IPS DF 6.9 (cell line): Measurements from ENCODE around the gene SLC44A3.

Experiments
- DNase-seq: peaks from one replicate; pipeline ENCODE4 v3.0.0-alpha.2; 2013; ENCODE audit warnings: low read depth, low spot score
- H3K27ac ChIP-seq: one replicate; pipeline ENCODE4 v1.5.1; 2013; ENCODE audit warnings: low read length, control low read depth
- H3K27me3 ChIP-seq: 2 replicates; pipeline ENCODE4 v1.6.1; 2013; ENCODE audit warnings: mild to moderate bottlenecking, low read length; ENCODE audit not compliant: control insufficient read depth, insufficient read depth
- H3K36me3 ChIP-seq: 2 replicates; pipeline ENCODE4 v1.6.1; 2013; ENCODE audit warnings: low read length; ENCODE audit not compliant: control insufficient read depth, insufficient read depth
- H3K4me1 ChIP-seq: 2 replicates; pipeline ENCODE4 v1.6.1; 2013; ENCODE audit warnings: low read length; ENCODE audit not compliant: control insufficient read depth, insufficient read depth
- H3K4me3 ChIP-seq: 2 replicates; pipeline ENCODE4 v1.5.1; 2013; ENCODE audit warnings: mild to moderate bottlenecking, low read length
- H3K9me3 ChIP-seq: 2 replicates; pipeline ENCODE4 v1.6.1; 2013; ENCODE audit warnings: low read length, inconsistent platforms; ENCODE audit not compliant: control insufficient read depth, insufficient read depth
- WGBS: extraction: QIAGEN DNeasy Blood & Tissue Kit; methylation state at CpG from one replicate; pipeline ENCODE4 v1.1.7; 2013; ENCODE audit warnings: mixed read lengths, missing lambda C conversion rate; ENCODE audit not compliant: insufficient read length, insufficient coverage; 5-methylcytosine and 5-hydroxymethylcytosine counted together

SLC44A3 gene

GRCh38 chr1:94819945-94820746 lies at the start of gene SLC44A3:
SLC44A3 (plus strand) TSS chr1:94820357; CDS start chr1:94820452, 95 bp downstream.
- Histone ChIP-seq H3K27ac (no peak within 1 kb of the TSS), H3K9me3 (no peaks in the 10 kb centered on the region), H3K4me1 (no peaks in the 10 kb centered on the region), H3K4me3 (peak within 1 kb of the TSS; percentile 67; the same call in 1 of the 2 replicates), H3K27me3 (no peaks in the 10 kb centered on the region), H3K36me3 (no peaks in the 10 kb centered on the region)
- no peak for DNase-seq
- WGBS = no CpG with 5 or more reads among the region's 77 CpGs

- H3K4me1 ChIP-seq = no peaks in the 10 kb centered on the region
- no peak for DNase-seq
- H3K27ac ChIP-seq = no peak overlapping the region
- H3K36me3 ChIP-seq = no peaks in the 10 kb centered on the region
- H3K27me3 ChIP-seq = no peaks in the 10 kb centered on the region
- no peaks in the 10 kb centered on the region for H3K9me3 ChIP-seq
- WGBS = no CpG with 5 or more reads among the region's 5 CpGs
- H3K4me3 ChIP-seq = no peak overlapping the region
These were observed 47.9 kb upstream of the SLC44A3 start for GRCh38 chr1:94772230-94772641.

GRCh38 chr1:94772845-94773244 lies 47.3 kb upstream of the SLC44A3 start:
- H3K27ac ChIP-seq = no peak overlapping the region
- no peak for DNase-seq
- whole genome bisulfite sequencing = no CpG with 5 or more reads among the region's 3 CpGs
- H3K36me3 ChIP-seq = no peaks in the 10 kb centered on the region
- no peaks in the 10 kb centered on the region for H3K27me3 ChIP-seq
- H3K9me3 ChIP-seq = no peaks in the 10 kb centered on the region
- H3K4me3 ChIP-seq = no peak overlapping the region
- H3K4me1 ChIP-seq = no peaks in the 10 kb centered on the region

GRCh38 chr1:94773296-94773809 lies 46.8 kb upstream of the SLC44A3 start:
- no peak overlapping the region for H3K27ac ChIP-seq
- no CpG with 5 or more reads among the region's 6 CpGs for WGBS

GRCh38 chr1:94773931-94774422 lies 46.2 kb upstream of the SLC44A3 start:
- H3K4me1 ChIP-seq = no peaks in the 10 kb centered on the region
- no peak overlapping the region for H3K27ac ChIP-seq
- H3K4me3 ChIP-seq = no peak overlapping the region
- no peaks in the 10 kb centered on the region for H3K27me3 ChIP-seq
- WGBS = no CpG with 5 or more reads among the region's 8 CpGs
- no peak for DNase-seq
- H3K36me3 ChIP-seq = no peaks in the 10 kb centered on the region
- no peaks in the 10 kb centered on the region for H3K9me3 ChIP-seq

More at GRCh38 chr1:94773296-94773809, 46.8 kb upstream of the SLC44A3 start:
- no peaks in the 10 kb centered on the region for H3K36me3 ChIP-seq
- H3K9me3 ChIP-seq = no peaks in the 10 kb centered on the region
- H3K27me3 ChIP-seq = no peaks in the 10 kb centered on the region
- no peak for DNase-seq
- H3K4me1 ChIP-seq = no peaks in the 10 kb centered on the region
- no peak overlapping the region for H3K4me3 ChIP-seq

GRCh38 chr1:94776474-94776873 lies 43.7 kb upstream of the SLC44A3 start:
- no peak overlapping the region for H3K27ac ChIP-seq
- no peaks in the 10 kb centered on the region for H3K27me3 ChIP-seq
- H3K4me1 ChIP-seq = 0 out of 2 replicates have a peak, but pooled peaks cover 1% of the 10 kb centered on the region
- no CpG with 5 or more reads among the region's 1 CpG for WGBS
- DNase-seq = no peak
- no peaks in the 10 kb centered on the region for H3K36me3 ChIP-seq
- no peaks in the 10 kb centered on the region for H3K9me3 ChIP-seq
- H3K4me3 ChIP-seq = no peak overlapping the region

- H3K27ac ChIP-seq = no peak overlapping the region
These were observed 42.9 kb upstream of the SLC44A3 start for GRCh38 chr1:94777281-94777680.

GRCh38 chr1:94778808-94779207 lies 41.3 kb upstream of the SLC44A3 start:
- no peaks in the 10 kb centered on the region for H3K36me3 ChIP-seq
- H3K9me3 ChIP-seq = no peaks in the 10 kb centered on the region
- no peaks in the 10 kb centered on the region for H3K27me3 ChIP-seq
- H3K4me1 ChIP-seq = 0 out of 2 replicates have a peak, but pooled peaks cover 1% of the 10 kb centered on the region
- no peak overlapping the region for H3K27ac ChIP-seq
- DNase-seq = no peak
- H3K4me3 ChIP-seq = no peak overlapping the region

More at GRCh38 chr1:94777281-94777680, 42.9 kb upstream of the SLC44A3 start:
- Histone ChIP-seq H3K9me3 (no peaks in the 10 kb centered on the region), H3K4me3 (no peak overlapping the region), H3K36me3 (no peaks in the 10 kb centered on the region), H3K4me1 (0 out of 2 replicates have a peak, but pooled peaks cover 1% of the 10 kb centered on the region), H3K27me3 (no peaks in the 10 kb centered on the region)
- DNase-seq = no peak

- Histone ChIP-seq H3K4me1 (0 out of 2 replicates have a peak, but pooled peaks cover 1% of the 10 kb centered on the region), H3K27me3 (no peaks in the 10 kb centered on the region), H3K27ac (no peak overlapping the region), H3K9me3 (no peaks in the 10 kb centered on the region), H3K4me3 (no peak overlapping the region), H3K36me3 (no peaks in the 10 kb centered on the region)
- WGBS = no CpG with 5 or more reads among the region's 12 CpGs
- no peak for DNase-seq
These were observed 36.6 kb upstream of the SLC44A3 start for GRCh38 chr1:94783342-94784189.

GRCh38 chr1:94784190-94784515 lies 36.0 kb upstream of the SLC44A3 start:
- Histone ChIP-seq H3K27ac (no peak overlapping the region), H3K36me3 (no peaks in the 10 kb centered on the region), H3K9me3 (no peaks in the 10 kb centered on the region), H3K4me1 (0 out of 2 replicates have a peak, but pooled peaks cover 1% of the 10 kb centered on the region), H3K27me3 (no peaks in the 10 kb centered on the region), H3K4me3 (no peak overlapping the region)
- no peak for DNase-seq
- no CpG with 5 or more reads among the region's 7 CpGs for WGBS
